Islet precursor cell (in vitro differentiated cells): ENCODE measurements around the gene TRDN.
"Not testable (repeated sequence)": the region's sequence is repeated elsewhere in the genome, so short reads cannot be mapped to it uniquely, and the experiment has no call there.

Experiments
- DNase-seq: peaks from one replicate; pipeline ENCODE4 v3.0.0-alpha.2; 2018

TRDN gene

DNA sequence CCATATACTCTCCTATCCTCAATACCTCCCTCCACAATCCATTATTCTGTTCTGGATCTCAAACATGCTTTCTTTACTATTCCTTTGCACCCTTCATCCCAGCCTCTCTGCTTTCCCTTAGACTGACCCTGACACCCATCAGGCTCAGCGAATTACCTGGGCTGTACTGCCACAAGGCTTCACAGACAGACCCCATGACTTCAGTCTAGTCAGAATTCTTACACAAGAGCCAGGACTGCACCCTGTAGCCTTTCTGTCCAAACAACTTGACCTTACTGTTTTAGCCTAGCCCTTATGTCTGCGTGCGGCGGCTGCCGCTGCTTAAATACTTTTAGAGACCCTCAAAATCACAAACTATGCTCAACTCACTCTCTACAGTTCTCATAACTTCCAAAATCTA lies 76.9 kb downstream of the TRDN start:
- not testable (repeated sequence) for DNase-seq

DNA sequence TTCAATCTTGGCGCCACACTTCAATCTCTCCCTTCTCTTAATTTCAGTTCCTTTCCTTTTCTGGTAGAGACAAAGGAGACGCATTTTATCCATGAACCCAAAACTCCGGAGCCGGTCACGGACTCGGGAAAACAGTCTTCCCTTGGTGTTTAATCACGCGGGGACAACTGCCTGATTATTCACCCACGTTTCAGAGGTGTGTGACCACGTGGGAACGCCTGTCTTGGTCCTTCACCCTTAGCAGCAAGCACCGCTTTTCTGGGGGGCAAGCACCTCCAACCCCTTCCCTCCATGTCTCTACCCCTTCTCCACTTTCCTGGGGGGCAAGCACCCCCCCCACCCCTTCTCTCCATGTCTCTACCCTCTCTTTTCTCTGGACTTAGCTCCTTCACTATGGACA lies 79.3 kb downstream of the TRDN start:
- not testable (repeated sequence) for DNase-seq

DNA sequence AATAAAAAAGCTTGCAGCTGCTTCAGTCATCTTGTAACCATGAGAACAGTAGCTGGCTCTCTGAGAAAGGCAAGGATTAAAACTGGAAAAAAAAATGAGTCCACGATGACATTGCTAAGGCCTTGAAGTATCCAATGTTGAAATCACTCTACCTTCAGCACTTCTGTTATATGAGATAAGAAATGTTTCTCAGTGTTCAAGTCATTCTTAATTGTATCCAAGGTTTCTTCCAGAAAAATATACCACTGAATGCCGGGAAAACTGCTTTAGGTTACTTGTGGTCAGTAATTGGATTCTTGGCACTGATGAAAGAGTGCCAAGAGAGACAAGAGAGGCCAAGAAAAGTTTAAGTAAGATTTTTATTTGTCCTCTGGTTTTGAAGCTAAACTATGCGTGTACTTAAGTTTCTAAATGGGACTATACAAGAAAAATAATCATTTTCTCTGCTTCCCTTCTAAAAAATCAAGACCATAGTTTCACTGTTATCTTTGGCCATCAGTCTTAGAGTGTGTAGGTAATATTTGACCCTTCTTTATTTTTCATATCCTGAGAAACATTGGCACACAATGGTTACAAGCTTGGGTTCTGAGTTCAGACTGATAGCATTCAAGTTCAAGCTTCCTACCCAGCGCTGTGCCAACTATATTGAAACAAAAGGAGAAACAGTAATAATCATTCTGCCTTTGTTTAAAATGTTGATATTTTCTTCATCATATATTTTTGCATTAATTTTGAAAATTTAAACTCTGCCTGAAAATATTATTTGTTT lies 84.6 kb downstream of the TRDN start:
- DNase-seq, result no peak

DNA sequence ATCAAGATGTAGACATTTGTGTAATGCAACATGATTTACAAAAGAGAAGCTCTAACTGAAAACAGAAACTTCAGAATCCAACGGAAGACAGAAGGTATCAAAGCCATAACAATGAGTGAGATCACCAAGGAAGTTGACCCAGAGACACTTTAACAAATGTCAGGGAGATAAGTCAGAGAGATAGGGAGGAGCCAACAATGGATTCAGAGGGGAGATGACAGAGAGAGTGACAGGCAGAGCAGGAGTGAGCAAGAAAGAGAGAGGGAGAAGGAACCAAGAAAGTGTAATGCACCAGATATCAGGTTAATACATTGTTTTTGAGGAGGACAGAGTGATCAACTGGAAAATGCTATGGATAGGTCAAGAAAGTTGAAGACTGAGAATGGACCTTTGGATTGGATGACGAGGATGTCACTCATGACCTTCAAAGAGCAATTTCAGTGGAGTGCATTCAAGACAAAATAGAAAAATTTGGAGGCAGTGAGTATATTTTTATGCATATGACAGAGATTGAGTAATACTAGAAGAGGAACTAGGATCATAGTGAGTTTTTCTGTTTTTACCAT lies 86.6 kb downstream of the TRDN start:
- DNase-seq, result no peak

DNA sequence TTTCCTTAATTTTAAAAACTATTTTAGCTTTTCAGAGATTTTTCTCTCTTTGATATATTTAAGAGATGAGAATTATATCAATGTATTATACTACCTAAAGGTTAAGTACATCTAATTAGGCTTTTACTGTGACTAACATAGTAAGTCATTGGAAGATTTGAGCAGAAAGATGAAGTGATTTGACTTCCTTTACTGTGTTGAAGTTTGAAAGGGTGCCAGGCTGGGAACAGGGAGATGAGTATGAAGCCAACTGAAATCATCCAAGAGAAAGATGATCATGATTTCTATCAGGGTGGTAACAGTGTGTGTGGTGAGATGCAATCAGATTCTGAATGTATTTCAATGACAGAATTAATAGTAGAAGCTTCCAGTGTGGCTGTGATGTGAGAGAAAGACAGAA lies 87.3 kb downstream of the TRDN start:
- DNase-seq, result no peak

DNA sequence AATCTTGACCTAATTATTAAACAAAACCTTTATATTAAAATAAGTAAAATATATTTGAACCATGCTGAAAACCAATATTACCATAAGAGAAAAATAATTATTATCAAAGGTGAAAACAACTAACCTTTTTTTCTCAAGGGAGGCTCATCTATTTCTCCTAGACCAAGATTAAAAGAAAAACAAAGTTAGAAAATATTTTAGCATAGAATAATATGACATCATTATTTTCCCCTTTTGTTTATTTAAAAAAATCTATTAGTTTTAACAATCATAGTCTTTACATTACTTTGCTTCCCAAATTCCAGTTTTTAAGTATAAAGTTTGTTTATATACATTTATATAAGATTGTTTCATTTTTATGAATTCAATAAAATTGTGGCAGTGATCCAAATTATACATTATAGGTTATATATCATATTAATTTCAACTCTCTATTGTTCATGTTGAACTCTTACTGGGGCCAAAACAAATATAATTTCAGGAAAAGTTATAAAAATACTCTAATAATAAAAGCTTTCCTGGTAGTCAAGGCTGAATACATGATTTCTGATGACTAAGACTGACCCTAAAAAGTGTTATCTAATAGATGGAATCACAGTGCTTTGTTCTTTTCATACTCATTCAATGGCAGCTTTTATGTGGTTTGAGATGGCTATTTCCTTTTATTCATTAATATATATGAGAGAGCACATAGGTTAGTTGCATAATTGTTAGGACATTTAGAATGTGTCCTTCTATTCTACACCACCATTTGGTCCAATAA lies 89.4 kb downstream of the TRDN start:
- no peak for DNase-seq

DNA sequence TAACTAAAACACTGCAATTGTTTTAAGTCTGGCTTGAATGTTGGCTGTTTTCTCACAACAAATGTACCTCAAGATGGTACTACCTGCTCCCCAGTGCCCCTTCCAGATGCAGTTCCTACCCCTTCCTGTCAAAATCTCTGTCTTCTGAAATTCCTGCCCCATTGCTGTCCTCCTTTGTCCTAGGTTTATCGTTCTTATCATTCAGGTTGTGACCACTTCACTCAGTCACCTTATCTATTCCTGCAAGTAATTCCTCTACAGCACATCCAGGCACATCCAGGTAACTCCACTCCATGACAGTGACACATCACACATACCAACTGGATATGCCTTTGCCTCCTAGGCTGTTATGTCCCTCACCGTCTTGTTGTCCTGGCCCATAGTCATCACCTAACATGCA lies 90.2 kb downstream of the TRDN start:
- no peak for DNase-seq

DNA sequence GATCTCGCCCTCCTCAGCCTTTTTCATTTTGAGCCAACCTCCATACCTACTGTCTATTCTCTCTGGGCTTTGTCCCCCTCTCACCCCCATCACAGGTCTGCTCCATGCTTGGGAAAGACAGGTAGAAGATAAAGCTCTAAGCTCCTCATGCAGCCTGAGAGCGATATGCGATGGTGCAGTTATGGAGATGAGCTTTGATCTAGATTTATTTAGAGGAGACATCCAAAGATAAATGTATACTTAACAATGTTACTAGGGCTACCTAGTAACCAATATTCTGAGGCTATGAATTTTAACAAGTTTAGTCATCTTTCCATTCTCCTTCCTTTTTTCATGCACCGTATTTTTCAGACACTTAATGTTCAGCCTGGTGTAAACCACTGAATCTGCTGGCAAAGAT lies 95.3 kb downstream of the TRDN start:
- DNase-seq, result no peak

DNA sequence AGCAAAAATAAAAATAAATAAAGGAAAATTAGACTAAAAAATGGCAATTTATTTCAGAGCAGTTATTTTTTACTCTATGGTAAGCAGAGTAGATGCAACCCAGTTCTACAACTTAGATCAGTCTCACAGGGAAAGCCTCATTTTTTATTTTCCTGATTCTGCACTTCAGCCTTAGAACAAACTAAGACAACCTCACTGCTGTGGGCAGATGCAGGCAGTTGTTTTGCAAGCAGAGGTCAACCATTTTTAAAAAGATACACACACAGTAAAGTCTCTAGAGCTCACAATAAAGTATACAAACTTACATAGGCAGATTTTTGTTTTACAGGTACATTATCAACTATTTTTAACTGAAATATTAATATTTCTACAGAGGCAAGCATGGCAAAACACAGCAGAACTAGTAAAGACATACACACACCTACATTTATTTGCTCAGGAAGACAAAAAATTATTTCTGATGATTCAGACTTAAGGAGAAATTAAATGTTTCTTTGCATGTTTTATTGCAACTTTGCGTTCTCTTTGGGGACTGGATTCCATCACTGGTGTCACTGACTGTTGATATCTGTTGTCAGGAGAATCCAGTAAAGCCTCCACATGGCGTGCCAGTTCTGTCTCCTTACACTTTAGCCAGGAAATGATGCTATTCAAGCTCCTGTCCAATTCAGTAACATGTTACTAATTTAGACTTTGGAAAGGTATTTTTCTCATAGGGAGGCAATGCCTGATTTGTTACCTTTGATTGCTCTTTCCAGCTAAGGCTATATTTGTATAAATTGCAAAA lies 102.7 kb downstream of the TRDN start:
- no peak for DNase-seq

DNA sequence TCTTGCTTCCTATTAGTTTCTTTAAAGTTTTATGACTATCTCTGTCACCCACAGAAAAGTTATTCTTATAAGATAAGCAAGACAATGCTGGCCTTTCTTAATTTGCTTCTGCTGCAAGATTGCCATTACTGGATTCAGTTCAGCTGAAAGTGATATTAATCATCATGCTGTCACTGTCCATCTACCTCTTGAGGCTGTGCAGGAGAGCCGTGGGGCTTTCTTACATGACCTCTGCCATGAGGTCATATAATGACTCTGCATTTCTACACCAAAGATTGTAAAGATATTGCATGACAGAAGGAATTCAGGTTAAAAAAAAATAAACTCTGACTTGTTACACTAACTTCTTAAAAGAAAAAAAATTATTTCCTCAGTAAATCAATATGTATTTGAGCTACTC lies 106.9 kb downstream of the TRDN start:
- peak; percentile 63 for DNase-seq

DNA sequence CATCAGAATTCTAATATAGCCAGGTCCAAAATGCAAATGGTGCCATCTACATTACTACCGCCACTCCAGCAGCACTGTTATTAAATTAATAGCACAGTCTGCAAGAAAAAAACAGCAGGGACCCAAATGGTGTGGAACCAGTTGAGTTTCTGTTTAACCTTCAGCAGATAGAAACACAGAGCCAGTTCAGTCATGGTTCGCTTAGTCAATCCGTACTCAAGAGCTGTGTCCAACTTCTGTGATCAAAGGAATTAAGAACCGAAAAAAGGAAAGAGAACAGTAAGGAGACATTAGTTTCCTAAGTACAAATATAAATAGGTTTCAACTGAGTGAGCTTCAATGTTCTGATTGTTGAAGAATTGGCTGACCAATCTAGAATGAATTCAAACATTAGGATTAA lies 107.7 kb downstream of the TRDN start:
- no peak for DNase-seq

DNA sequence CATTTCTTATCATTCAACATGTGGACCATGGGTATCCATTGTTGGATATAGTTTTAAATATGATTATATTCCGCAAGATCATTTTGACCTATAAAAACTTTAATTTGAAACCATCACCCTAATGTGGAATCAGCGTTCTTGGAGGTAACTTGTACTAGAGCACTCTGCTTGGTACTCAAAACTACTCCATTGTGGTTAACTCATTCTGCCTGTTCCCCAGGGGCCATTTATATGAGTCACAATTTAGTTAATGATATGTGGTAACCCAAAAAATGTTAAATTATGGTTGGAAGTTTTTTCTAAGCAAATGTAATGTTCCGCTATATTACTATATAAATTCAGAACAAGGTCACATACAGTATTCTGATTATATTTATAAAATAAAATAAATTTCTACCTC lies 109.3 kb downstream of the TRDN start:
- DNase-seq, result no peak

DNA sequence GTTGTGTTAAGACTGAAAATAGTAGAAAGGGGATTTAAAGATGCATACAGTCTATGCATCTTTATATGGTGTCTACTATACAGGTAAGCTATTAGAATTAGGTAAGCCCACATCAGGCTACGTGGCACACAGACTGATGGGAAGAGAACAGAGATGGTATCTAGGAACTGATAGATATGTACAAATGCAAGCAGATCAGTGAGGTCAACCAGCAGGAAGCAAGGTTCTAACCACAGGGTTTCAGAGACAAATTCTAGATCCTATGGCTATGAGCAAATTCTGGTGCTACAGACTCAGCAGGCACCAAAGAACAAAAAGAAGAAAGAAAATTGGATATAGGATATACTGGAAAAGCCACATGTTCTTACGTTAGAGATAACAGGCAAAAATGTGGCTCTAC lies 110.6 kb downstream of the TRDN start:
- DNase-seq, result no peak

DNA sequence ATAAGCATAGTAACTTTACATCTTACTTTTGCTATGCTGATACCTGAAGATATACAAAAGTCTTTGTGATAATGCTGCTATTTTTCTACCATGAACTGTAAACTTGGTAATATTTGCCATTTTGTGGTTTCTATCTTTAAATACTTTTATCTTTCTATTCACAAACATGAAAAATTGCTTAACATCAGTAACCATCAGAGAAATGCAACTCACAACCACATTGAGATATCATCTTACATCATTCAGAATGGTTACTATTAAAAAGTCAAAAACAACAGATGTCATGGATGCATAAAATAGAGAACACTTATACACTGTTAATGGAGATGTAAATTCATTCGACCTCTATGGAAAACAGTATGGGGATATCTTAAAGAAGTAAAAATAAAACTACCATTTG lies 112.0 kb downstream of the TRDN start:
- DNase-seq, result no peak

DNA sequence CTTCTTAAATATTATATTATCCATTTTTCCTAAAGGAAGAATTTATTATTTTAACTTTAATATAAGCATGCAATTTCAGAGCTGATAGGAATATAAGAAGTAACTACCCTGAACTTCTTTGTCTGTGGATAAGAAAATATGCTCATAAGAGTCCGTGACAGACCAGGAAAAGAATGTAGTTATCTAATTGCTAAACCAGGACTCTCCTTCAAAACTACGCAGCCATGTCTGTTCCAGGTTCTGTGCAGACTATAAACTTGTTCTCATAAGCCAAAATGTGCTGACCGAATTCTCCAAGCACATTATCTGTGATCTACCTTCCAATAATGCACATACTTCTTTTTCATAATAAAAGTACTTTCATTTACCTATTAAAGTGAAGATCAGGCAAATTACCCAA lies 116.5 kb downstream of the TRDN start:
- no peak for DNase-seq

DNA sequence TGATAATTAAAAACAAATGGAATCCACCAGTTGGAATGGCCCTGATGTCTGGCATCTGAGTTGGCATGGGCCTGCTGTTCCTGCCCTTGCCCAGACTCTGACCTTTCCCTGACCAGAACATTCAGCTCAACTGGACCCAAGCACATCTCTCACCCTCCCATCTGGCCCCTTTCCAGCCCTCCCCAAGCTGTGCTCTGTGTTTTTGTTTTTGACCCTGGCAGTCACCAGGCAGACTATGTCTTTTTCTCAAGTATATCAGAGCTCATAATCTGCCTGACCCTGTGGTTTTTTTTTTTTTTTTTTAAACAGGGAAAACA lies 117.6 kb downstream of the TRDN start:
- no peak for DNase-seq

DNA sequence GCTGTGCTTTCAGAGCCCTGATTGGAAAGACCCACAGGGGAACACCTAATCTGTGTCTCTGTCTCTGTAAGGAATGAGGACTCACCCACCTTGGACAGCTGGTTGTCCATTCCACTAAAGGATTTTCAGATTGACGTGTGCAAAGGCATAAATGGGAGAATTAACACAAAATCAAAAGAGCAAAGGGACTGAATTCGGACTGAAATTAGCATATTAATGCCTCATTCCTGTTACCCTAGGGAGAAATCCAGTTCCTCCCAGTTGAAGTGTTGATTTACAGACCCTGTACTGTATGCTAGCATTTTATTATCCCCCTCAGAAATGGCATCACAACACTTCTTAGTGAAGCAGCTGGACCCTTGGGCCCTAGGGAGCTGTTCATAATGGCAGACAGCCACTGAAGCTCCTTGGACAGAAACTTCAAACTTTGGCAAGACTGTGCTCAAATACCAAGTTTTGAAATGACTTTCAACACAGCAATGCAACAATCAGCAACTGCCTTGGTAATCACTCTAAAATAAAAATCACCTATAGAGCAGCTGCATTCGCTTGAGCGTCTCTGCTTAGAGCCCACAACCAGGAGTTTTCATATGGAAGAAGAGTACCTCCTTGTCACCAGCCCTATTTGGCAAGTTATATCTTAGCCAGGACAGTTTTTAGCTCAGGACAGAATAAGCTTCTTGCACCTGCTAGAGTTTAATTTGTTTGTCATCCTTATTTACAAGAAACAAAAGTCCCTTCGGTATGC lies 118.1 kb downstream of the TRDN start:
- DNase-seq, result no peak

DNA sequence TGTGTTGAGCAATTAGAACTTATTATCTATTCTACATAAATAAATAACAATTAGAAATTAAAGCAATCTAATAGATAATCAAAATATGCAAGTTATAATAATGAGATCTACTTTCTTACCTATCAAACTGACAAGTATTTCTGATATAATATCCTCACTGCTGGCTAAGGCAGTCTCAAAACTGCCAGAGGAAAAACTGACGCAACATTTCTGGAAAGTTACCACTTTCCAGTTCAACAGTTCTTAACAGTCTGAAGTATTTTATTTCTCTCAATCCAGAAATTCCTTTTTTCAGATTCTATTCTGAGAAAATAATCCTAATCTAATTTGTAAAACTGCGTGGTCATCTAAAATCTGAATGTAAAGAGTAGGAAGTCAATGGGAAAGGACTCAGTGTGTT lies 121.0 kb downstream of the TRDN start:
- no peak for DNase-seq

DNA sequence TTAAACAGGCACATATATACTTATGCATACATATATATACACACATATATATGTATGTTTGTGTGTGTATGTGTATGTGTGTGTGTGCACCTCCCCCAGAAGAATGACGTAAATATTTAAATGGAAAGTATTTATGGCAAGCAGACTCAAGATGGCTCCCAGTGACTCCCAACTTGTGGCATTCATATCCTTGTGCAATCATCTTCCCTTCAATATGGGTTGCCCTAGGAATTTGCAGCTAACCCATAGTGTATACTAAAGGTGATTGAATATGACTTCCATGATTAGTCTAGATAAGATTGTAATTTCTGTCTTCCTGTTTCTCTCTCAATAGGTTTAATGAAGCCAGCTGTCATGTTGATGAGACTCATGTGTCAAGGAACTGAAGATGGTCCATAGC lies 127.6 kb downstream of the TRDN start:
- DNase-seq, result no peak

DNA sequence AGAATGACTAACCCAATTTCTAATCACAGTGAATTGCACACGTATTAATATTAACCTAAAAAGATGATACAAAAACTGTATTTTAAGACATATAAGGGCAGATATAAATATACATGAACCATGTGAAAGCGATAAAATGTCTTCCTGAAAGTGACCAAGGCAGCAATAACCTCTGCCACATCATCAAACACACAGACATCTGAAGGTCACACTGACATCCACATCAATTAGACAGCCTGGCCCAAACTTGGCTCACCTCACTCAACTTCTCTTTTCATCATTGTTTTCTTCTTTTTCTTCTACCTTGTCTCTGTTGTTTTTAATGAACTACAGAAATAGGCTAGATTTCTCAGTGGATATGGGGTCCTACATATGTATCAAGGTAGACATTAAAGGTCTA lies 128.5 kb downstream of the TRDN start:
- no peak for DNase-seq

DNA sequence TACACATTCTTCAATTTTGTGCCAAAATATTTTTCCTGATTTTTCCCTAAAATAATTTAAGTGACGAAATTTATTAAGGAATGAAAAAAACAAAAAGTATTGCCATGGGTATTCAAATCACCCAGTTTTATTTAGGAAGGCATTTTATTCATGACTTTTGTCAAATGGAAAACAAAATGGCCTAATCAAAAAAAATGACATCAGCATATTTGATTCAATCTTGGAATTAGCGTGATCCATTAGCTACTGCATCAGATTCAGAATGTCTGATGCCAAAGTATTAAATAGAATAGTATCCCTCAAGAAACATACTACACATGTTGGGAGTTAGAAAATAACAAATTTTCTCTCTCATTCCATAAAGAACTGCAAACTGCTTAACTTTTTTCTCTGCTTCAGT lies 129.2 kb downstream of the TRDN start:
- no peak for DNase-seq

DNA sequence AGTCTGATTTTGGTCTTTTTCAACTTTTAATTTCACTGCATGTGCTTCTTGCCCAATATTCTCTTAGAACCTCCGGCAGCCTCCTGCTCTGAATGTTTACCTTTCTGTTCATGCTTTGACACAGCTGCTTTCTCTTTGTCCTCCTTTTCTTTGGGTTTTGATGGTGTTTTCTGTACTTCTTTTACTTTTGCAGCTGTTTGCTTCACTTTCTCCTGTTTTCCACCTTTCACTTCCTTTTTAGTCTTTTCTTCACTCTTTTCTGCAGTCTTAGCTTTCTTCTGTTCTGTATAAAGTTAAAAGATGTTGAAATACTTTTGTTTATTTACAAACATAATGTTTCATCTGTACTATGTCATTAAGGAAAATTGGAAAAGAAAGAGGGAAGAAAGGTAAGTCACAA lies 133.1 kb downstream of the TRDN start:
- no peak for DNase-seq

DNA sequence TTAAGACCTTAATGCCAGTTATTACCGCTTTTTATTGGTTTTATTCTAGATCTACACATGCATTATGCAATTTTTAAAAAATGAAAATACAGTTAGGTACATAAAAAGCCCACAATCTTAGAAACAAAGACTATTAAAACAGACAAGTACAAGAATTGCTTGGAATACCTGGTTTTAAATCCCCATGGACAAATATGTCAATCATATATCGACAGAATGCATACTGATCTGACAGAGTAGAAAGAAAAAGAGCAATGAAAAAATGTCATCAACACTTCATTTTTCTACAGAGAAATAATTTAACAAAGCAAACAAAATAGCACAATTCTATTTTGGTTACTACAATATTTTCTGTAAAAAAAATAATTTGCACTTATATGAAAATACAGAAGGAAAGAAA lies 139.7 kb downstream of the TRDN start:
- DNase-seq, result no peak
